DMS53 treated with DMSO at 0.1 percent for 48 hours (cell line): ENCODE data around the gene TAGLN2.
"Not testable (repeated sequence)": the region's sequence is repeated elsewhere in the genome, so short reads cannot be mapped to it uniquely, and the experiment has no call there.

Experiments used
- DNase-seq: peaks from one replicate; lab custom pipeline; 2025; ENCODE audit not compliant: unreplicated experiment; lab: John Stamatoyannopoulos, UW

TAGLN2 gene

DNA sequence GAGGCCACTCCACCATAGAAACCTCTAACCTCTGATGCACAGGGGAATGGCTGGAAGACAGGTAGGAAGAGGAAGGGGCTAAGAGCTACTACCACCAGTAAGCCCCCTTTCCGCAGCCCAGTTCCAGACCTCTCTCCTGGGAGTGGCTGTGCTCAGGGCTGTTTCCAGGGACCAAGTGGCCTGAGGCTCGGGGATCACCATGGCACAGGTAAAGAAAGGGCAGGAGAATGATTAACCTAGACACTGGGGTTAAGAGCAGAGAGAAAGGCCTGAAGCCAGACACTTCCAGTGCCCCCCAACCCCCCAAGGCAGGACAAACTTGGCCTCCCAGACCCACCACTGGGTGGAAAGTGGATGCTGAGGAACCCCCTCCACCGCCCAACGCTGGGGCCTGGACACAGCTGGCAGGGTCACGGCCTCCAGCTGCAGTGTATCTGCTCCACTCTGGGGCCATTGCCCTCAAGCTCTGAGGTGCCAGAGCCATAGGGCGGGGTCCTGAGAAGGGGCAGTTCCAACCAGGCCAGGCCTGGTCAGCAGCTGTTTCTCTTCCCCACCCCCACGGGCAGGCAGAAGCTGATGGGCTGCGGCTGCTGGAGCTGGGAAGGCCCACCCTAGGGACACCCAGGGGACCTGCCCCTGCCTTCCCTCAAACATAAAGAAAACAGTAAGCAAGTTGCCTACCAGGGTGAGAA, 2.6 kb downstream of the TAGLN2 start:
- DNase-seq: no peak

DNA sequence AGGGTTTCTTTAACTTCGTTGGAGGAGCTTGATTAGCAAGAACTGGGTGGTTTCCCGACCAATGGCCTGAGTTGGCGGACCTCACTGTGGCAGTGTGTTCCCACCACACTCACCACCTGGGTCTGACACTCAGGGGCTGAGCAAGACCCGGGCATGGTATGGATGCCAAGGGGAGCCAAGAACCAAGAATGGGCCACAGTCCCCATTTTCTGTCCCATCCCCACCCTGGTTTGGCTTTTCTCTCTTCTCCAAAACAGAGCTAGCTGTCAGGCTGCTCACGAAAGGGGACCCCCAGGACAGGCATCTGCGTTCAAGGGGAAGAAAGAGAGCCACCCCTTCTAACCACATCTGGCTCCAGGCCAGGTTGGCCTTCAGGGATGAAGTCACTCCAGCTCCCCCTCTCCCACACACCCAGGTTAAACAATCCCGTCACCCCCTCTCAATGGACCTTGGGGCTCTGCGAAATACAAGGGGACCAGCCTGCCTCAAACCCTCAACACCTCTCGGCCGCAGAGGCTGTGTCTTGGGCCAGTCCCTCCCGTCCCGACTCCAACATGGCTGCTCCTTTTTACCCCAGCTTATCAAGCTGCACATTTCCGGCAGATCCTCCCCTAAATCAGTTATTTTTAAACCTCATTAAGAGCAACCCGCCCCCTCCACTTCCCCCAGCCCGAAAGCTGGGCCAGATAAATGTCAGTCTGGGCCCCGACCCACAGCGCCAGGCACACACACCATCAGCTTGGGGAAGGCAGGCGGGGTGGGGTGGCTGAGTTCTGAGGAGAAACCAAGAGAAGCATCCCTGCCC, 3.4 kb downstream of the TAGLN2 start:
- no peak for DNase-seq

DNA sequence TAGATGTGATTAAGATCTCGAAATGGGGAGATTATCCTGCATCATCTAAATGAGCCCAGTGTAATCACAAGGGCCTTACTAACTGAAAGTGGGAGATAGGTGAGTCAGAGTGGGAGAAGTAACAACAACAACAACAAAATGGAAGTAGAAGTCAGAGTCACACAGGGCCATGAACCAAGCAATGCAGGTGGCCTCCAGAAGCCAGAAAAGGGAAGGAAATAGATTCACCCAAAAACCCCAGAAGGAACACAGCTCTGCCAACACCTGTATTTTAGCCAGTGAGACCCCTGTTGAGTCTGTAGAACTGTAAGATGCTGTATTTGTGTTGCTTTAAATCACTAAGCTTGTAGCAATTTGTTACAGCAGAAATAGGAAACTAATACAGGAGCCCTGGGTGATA, 4.1 kb downstream of the TAGLN2 start:
- no peak for DNase-seq

DNA sequence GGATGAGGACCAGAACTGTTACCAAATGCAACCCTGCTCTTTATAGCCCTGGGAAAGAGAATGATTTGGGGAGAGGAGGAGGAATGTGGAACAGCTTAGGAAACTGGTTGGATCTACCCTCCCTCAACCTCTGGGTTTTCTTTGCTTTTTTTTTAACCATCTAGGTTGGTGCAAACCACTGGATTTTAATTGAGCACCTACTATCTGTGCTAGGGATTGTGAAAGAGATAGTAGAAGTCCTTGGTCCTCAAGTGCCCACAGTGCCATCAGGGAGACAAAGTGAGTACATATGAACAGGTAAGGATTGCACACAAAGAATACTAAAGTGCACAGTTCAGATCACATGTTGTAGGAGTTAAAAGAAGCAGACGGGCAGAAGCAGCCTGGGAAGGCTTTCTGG, 4.7 kb downstream of the TAGLN2 start:
- no peak for DNase-seq

DNA sequence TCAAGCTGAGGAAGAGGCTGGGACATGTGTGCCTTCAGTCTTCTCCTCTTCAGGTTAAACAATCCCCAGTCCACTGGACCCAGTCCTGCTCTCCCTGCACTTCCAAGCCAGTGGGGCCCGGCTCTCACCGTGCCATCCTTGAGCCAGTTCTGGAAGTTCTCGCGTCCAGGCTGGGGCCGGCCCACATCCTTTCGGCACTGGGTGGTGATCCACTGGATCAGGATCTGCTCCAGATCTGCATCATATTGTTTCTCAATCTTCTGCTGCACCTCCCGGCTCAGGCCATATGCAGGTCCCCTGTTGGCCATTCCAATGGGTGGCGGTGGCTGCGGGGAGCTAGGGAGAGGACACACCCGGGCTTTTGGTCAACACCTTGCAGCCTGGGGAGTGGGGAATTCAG, 5.1 kb downstream of the TAGLN2 start:
- DNase-seq: no peak

DNA sequence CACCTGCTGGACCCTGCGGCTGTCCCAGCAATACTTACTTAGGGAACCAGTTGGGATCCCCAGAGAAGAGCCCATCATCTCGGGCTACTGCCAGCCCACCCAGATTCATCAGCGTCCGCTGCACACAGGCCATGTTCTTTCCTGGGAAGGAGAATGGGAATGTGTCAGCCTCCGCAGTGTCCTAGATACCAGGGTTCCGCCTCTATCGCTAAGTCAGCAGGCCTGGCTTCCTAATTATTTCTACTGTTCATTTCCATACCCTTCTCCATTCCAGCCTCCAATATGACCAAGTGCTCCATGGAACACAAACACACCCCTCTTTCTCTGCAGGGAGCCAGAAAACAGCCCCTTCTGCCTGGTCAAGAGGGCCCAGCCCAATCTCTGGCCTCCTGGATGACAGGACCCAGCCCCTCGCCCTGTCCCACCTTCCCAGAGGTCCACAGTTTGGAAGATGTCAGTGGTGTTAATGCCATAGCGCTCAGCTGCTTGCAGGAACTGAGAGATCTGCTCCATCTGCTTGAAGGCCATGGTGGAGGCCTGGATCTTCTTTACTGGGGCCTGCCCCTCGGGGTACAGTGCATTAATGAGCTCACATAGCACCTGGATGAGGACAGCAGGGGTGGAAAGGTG, 6.0 kb downstream of the TAGLN2 start:
- no peak for DNase-seq

DNA sequence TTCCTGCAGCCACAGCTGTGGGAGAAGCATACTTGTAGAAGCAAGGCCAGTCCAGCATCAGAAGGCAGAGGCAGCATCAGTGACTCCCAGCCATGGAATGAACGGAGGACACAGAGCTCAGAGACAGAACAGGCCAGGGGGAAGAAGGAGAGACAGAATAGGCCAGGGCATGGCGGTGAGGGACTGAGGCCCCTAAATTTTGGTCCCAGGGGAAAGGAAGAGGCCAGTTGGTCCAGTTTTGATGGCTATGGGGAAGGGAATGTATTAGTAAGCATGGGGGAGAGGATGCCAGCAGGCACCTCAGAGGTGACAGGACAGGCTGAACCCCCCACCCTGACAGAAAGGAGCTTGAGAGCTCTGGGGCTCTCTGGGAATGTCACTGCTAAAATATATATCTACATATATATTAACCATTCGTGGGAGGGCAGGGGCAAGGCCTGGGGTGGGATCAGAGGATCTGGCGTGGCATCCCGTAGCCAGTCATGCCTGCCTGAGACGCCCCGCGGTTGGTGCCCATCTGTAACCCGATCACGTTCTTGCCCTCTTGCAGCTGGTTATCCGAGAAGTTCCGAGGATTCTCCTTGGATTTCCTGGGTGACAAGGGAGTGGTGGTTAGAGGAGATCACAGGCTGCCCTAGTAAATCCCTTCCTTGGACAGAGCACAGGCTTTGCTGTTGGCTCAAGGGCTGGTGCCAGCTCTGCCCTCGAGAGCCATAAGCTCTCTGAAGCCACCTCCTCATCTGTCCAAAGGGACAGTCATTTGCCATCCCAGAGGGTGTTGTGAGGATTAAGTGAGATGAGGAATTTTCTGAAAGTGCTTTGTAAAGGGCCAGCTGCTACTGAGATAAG, 6.7 kb downstream of the TAGLN2 start:
- DNase-seq: no peak

DNA sequence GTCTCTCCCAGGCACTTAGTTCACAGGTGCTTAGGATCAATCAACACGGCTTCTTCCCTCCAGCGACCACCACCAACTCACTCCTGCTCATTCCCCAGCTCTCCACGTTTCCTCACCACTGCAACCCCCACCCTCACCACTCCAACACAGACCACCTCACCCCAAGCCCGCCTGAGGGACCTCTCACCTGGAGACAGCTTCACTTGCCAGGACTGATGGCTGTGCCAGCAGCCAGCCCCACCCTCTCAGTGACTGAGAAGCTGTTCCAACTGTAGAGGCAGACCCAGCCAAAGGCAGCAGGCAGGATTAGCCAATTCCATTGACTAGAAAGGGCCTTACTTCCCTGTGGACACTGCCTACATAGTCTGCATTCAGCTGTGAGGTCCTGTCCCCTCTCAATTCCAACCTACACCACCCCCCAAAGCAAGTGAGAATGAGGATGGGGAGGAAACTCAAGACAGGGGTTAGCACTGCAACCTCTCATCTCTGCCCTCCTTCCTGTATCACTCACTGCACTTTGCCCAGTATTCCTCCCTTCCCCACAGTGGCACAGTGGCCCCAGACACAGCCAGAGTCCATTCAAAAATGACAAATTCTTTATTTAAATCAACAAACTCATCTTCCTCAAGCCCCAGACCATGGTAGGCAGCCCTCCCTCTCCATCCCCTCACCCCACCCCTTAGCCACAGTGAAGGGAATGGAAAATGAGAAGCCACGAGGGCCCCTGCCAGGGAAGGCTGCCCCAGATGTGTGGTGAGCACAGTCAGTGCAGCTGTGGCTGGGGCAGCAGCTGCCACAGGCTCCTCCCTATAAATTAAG, 7.6 kb downstream of the TAGLN2 start:
- DNase-seq: no peak

DNA sequence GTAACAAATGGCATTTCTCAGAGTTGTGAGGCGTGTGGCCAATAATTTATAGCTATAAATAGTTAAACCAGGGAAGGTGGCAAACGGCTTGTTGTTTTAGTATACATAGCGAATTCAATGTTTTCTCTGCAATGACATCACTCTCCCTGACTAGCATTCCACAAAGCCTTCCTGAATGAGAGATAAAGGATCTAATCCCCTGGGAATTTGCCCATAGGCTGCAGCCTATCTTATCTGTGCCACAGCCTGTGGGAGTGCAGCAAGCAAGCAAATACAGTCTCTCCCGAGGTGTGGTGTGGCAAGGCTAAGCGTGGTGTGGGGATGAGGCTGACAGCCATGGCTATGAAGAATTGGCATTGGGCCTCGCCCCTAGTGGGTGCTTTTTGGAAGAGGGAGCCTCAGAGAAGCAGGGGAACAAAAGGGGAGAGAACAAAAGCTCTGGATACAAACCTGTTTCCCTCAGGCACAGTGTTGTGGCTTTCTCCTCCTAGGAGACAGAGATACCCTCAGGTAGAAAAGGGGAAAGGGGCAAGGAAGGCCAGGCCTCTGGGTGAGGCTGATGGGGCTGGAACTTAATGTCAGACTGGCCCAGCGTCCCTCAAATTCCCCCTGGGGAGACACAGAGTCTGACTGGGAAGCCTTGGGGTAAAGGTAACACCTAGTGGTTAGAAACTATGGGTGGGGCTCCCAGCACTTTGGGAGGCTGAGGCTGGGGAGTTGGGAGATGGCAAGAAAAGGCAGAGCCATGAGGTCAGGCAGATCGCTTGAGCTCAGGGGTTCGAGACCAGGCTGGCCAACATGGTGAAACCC, 8.9 kb downstream of the TAGLN2 start:
- DNase-seq: peak; percentile 40

DNA sequence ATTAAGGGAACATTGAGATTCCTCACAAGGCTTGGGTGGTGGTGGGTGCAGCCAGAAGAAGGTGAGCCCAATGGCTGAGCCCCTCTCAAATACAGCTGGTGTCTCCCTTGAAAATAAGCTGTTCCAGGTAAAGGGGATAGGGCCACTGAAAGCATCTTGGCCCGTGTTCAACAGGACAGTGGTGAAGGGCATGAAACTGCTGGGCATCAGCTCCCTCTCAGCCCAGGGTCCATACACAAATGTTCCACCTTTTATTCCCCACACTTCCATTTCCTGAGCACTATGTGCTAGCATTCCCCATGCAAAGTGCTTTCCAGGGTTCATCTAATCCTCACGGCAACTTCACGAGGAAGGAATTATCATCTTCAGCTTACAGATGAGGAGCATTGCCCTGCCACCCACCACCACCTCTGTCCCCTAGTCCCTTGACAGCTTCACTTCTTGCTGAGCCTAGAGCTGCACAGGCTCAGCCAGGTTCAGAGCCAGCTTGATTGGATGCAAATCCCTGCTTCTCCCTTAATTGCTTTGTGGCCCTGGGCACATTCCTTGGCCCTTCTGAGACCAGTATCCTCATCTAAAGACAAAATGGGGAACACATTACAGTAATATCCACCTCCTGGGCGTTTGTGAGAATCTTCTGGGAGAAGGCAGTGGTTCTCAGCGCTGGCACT, 9.6 kb downstream of the TAGLN2 start:
- DNase-seq: no peak

DNA sequence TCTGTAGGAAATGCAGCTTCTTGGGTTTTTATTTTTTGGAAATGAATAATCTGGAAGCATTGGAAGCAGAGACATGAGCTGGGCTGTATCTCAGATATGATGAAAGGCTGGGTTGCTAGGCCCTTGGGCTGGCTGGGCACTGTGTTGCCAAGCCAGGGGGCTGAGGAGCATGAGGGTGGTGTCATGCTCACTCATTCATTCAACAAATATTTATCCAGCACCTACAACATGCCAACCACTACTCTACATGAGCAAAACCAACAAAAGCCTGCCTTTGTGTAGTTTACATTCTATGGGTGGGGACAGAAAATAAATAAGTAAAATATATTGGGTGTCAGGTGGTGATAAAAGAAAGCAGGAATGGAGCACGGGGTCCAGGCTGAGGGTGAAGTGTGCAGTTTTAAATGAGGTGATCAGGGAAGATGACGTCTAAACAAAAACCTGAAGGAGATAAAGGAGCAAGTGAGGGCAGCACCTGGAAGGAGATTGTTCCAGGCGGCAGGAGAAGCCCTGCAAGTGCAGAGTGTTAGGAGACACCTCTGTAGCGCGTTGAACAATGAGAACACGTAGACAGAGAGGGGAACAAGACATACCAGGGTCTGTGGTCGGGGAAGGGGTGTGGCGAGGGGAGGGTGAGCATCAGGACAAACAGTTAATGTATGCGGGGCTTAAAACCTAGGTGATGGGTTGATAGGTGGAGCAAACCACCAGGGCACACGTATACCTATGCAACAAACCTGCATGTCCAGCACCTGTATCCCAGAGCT, 10.9 kb downstream of the TAGLN2 start:
- DNase-seq: peak; percentile 62

DNA sequence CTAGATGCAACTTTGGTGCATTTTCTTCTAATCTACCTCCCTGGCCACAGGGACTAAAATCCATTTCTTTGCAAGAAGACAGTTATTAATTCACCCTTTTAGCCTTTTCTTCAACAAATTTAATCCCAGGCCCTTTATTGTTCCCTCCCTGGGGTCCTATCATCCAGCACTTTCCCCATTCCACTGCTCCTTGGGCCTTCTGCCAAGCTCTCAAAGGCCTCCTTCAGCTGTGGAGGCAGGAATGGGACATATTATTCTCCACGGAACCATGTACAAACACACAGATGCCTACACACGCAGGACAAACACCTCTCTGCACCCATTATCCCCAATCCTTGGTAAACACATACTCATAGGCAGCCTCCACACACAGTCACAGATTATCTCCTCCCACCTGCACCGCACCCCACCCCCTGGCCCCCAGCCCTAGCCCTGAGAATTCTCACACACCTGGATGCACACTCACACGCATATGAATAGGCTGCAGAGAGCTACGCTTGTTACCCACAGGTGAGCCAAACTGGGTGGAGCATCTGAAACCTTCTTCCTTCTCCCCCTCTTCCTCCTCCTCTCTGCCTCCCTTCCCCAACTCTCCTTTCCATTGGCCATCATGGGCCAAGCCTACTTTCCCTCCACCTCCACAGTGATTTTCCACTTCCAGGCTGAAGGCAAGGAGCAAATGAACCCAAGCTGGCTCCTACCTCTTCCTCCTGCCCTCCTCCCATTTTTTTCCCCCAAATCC, 11.7 kb downstream of the TAGLN2 start:
- DNase-seq: peak; percentile 50

DNA sequence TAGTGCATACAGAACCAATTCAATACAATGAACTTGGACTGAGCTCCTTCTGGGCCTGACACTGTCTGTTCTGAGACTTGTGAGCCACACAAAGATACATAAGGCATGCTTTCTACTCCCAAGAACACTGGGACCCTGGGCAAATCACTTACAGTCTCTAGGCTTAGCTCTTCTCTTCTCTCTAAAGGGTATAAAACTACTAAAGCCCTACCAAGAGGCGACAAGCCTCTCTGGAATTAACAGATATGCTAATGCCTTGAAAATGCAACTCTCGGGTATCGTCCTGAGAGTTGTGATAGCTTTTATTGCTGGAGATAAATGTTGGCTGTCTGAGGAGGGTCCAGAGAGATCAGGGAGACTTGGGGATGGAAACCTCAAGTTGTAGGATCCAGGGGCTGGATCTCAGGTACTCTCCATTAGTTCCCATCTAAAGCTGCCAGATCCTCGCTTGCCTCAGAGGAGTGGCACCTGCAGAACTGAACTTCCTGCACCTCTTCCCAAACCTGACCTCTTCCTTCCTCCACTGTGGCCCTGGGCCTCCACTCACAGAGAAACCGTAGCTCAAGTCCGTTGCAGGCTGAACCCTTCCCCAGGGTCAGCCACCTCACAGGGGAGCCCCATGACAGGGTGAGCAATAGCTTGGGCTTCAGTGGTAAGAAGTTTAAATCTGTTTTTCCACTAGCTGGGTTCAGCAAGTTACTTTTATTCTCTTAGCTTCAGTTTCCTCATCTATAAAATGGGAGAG, 13.8 kb downstream of the TAGLN2 start:
- no peak for DNase-seq

DNA sequence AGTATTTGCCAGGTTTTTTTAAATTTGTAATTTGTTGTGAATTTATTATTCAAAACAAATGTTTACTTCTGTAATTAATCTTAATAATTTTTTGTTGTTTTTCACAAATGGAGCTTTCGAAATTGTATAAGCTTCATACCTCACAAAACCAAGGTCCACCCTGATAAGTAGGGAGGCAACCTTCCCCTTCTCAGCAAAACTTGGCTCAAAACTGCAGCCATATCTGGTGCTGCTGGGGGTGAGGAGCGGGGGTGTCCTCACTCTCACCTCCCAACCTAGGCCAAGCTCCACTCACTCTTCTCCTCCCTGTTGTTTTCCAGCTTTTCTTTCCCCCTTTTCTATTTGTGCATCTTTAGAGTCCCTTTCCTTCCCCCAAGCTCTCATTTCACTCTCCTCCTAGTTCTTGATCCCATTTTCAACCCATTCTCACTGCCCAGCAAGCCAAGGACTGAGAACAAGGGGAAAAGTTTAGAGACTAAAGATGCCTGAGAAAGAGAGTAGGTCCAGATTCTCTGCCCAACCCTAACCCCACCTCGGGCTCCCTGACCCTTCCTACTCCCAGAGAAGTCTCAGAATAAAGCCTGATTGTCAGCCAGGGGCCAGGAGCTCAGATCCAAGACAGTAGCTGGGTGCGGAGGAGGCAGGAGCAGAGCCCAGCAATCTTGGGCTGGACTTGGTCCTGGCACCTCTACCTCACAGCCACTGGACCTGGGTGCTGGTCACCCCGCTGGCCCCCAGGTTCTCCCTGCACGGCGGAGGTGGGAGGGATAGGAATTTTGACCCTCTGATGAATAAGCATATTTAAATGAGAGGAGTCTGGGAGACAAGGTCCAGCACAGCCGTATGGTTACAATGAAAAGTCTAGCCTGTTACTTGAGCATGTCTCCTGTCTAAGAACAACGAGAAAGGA, 17.0 kb downstream of the TAGLN2 start:
- no peak for DNase-seq

DNA sequence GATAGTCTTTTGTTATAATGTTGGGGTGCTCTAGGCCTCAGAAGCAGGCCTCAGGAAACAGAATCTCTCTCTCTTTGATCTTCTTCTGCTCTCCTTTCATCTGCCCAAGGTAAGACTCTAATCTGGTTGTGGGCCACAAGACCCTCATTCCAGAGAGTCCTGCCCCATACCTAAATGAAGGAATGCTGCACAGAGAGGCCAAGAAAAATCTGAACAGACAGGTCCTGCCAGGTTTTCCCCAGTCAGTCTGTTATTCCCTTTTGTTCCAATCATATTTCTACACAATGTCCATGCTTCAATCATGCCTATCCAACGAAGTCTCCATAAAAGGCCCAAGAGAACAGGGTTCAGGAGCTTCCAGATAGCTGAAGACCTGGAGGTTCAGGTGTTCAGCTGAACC, 18.3 kb downstream of the TAGLN2 start:
- DNase-seq: no peak

DNA sequence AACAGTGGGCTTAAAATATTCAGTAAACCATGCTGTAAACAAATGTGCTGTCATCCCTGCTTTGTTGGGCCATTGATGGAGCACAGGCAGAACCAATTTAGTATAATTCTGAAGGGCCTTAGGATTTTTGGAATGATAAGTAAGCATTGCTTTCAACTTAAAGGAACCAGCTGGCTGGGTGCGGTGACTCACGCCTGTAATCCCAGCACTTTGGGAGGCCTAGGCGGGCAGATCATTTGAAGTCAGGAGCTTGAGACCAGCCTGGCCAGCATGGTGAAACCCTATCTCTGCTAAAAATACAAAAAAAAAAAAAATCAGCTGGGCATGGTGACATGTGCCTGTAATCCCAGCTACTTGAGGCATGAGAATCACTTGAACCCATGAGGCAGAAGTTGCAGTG, 21.3 kb downstream of the TAGLN2 start:
- not testable (repeated sequence) for DNase-seq
